K562 (cell line): ENCODE measurements around the gene ARHGAP15.

Source experiments
- EZH2 ChIP-seq: IDR thresholded peaks from 2 replicates; pipeline ENCODE4 v1.6.1; 2012; ENCODE audit warnings: low read depth, mild to moderate bottlenecking, inconsistent platforms, low read length, borderline replicate concordance
- FOS ChIP-seq: IDR thresholded peaks from 3 replicates; pipeline ENCODE4 v1.6.1; 2011; ENCODE audit not compliant: insufficient read length; ENCODE audit errors: extremely low read depth
- KDM5B ChIP-seq: fragments of 200-600 bp; sonication (generic); IDR thresholded peaks from 2 replicates; pipeline ENCODE4 v1.6.1; 2012; ENCODE audit warnings: low read depth, mild to moderate bottlenecking, moderate library complexity, low read length, control low read depth, inconsistent platforms; ENCODE audit not compliant: insufficient replicate concordance
- NBN ChIP-seq: fragments of 450-650 bp; IDR thresholded peaks from 2 replicates; pipeline ENCODE4 v1.6.1; 2016; ENCODE audit warnings: low read depth, mild to moderate bottlenecking
- RB1 ChIP-seq: fragments of 450-650 bp; IDR thresholded peaks from 2 replicates; pipeline ENCODE4 v1.6.1; 2017; ENCODE audit warnings: low read depth, mild to moderate bottlenecking
- SP1 ChIP-seq: sonication (generic); formaldehyde crosslinking; IDR thresholded peaks from 2 replicates; pipeline ENCODE4 v1.8.1; 2022; ENCODE audit warnings: mild to moderate bottlenecking, missing genetic modification reagents
- ZNF23 ChIP-seq: fragments of 250-450 bp; sonication (Bioruptor Pico); IDR thresholded peaks from 2 replicates; pipeline ENCODE4 v1.4.0; 2020; ENCODE audit warnings: mild to moderate bottlenecking
- ZNF77 ChIP-seq: fragments of 250-450 bp; sonication (Bioruptor Pico); IDR thresholded peaks from 2 replicates; pipeline ENCODE4 v1.5.0; 2020
- TF ChIP-seq, protein P1 (sequence below): IDR thresholded peaks from 2 replicates; pipeline ENCODE4 v1.6.1; 2012; ENCODE audit warnings: low read depth, low read length, improper control_type of control experiment, borderline replicate concordance

DNA sequence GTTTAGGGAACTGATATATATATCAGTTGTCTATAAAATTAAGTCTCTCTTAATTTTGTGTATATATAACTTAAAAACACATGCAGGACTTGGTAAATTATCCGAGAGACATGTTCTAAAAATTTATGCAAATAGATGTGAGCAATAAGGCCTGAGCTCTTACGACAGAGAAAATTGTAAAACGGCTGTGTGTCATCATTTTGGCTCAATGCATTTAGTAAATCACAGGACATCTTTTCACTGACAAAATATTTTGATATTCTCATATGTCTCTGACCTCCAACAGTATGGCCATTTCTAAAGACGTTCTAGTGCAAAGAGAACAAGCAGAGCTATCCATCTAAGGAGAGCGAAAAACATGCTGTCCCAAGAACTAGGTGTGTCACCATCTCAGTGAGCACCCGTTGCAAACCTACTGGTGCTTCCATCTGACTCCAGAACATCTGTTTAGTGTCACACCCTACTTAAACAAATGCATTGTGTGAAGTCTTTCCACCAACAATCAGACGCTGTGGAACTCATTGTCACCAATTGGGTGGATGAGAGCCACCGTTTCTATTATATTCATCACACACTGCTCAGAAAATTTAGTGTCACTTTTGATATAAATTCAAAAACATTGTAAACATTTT is 108.0 kb downstream of the ARHGAP15 start:
- TF ChIP-seq KDM5B = no peak
- no peak for TF ChIP-seq SP1 (CRISPR knock-in tag)
- TF ChIP-seq EZH2 = no peak
- TF ChIP-seq FOS = no peak
- TF ChIP-seq ZNF77 = no peak
- TF ChIP-seq RB1 = no peak
- no peak for TF ChIP-seq ZNF23
- TF ChIP-seq, protein P1, sequence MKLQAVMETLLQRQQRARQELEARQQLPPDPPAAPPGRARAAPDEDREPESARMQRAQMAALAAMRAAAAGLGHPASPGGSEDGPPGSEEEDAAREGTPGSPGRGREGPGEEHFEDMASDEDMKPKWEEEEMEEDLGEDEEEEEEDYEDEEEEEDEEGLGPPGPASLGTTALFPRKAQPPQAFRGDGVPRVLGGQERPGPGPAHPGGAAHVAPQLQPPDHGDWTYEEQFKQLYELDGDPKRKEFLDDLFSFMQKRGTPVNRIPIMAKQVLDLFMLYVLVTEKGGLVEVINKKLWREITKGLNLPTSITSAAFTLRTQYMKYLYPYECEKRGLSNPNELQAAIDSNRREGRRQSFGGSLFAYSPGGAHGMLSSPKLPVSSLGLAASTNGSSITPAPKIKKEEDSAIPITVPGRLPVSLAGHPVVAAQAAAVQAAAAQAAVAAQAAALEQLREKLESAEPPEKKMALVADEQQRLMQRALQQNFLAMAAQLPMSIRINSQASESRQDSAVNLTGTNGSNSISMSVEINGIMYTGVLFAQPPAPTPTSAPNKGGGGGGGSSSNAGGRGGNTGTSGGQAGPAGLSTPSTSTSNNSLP = no peak
- no peak for TF ChIP-seq NBN
